Activated CD4-positive, alpha-beta T cell treated with anti-CD3 and anti-CD28 coated beads, Interleukin-10, Interleukin-2, amounts not matched to agents 100 ng/mL and 50 ng/mL, durations not matched to agents 16 hours and 8 hours (primary cell): ENCODE measurements around the gene HOXA9.

Source experiments
- DNase-seq: peaks from one replicate; pipeline ENCODE4 v3.0.0-alpha.2; 2020

Gene HOXA9

GRCh38 chr7:27163288-27164044 lies 1.9 kb downstream of the HOXA9 start:
- no peak for DNase-seq

- no peak for DNase-seq
Observed at GRCh38 chr7:27162561-27163287, 2.6 kb downstream of the HOXA9 start.

- no peak for DNase-seq
Observed at GRCh38 chr7:27161721-27162560, 3.4 kb downstream of the HOXA9 start.

GRCh38 chr7:27161214-27161720 lies 4.1 kb downstream of the HOXA9 start:
- no peak for DNase-seq

- peak; percentile 83 for DNase-seq
Observed at GRCh38 chr7:27160546-27161213, 4.7 kb downstream of the HOXA9 start.

- no peak for DNase-seq
Observed at GRCh38 chr7:27160145-27160545, 5.2 kb downstream of the HOXA9 start.

GRCh38 chr7:27159266-27160144 lies 5.8 kb downstream of the HOXA9 start:
- no peak for DNase-seq

- no peak for DNase-seq
Observed at GRCh38 chr7:27158436-27159265, 6.7 kb downstream of the HOXA9 start.

GRCh38 chr7:27157702-27158431 lies 7.5 kb downstream of the HOXA9 start:
- no peak for DNase-seq

- no peak for DNase-seq
Observed at GRCh38 chr7:27156916-27157701, 8.2 kb downstream of the HOXA9 start.

- no peak for DNase-seq
Observed at GRCh38 chr7:27156508-27156898, 8.8 kb downstream of the HOXA9 start, which contains the start of gene HOXA7. Gene HOXA7 (minus strand): TSS chr7:27156675. CDS start chr7:27156545, 130 bp downstream.

GRCh38 chr7:27155816-27156507 lies 9.4 kb downstream of the HOXA9 start:
- DNase-seq: no peak

GRCh38 chr7:27154901-27155815 lies 10.2 kb downstream of the HOXA9 start:
- DNase-seq: no peak

- DNase-seq: no peak
Observed at GRCh38 chr7:27154369-27154768, 11.0 kb downstream of the HOXA9 start.

GRCh38 chr7:27153526-27153925 lies 11.8 kb downstream of the HOXA9 start:
- no peak for DNase-seq

GRCh38 chr7:27152816-27153442 lies 12.4 kb downstream of the HOXA9 start:
- no peak for DNase-seq
